Measurements from ENCODE around the gene STX1A. TPM values are rescaled to one million over a fixed set of nuclear protein-coding genes. Genes with fewer than 3 reads are reported as not detected.
"Not testable (repeated sequence)": the region's sequence is repeated elsewhere in the genome, so short reads cannot be mapped to it uniquely, and the experiment has no call there.

The STX1A gene
- total RNA-seq, 4 donors from 2014 or later: 3.6 to 10.4 (median 4.8) TPM

DNA sequence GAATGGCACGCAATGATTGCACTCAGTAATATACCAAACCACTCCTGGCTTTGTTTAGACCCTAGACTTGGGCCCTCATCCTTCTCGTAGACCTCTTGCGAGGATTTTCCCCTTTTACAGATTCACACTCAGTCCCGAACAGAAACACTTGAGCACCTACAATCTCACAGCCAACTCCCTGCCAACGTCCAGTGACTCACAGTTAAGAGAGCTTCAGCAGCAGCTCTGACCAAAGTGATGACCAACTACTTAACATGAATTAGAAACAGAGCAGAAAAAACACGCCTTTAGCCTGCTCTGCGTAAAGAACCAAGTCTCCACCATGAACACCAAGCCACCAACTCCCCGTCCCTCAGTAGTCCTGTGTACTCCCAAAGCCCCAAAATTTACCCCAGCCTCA is 38.4 kb downstream of the STX1A start:
- DNase-seq (ENCODE audit: low spot score) (no peak), ATAC-seq (ENCODE audit: low FRiP score) (no peak)
- TF ChIP-seq, protein P1, sequence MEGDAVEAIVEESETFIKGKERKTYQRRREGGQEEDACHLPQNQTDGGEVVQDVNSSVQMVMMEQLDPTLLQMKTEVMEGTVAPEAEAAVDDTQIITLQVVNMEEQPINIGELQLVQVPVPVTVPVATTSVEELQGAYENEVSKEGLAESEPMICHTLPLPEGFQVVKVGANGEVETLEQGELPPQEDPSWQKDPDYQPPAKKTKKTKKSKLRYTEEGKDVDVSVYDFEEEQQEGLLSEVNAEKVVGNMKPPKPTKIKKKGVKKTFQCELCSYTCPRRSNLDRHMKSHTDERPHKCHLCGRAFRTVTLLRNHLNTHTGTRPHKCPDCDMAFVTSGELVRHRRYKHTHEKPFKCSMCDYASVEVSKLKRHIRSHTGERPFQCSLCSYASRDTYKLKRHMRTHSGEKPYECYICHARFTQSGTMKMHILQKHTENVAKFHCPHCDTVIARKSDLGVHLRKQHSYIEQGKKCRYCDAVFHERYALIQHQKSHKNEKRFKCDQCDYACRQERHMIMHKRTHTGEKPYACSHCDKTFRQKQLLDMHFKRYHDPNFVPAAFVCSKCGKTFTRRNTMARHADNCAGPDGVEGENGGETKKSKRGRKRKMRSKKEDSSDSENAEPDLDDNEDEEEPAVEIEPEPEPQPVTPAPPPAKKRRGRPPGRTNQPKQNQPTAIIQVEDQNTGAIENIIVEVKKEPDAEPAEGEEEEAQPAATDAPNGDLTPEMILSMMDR (IDR thresholded peaks at IDR 0.05): no peak

DNA sequence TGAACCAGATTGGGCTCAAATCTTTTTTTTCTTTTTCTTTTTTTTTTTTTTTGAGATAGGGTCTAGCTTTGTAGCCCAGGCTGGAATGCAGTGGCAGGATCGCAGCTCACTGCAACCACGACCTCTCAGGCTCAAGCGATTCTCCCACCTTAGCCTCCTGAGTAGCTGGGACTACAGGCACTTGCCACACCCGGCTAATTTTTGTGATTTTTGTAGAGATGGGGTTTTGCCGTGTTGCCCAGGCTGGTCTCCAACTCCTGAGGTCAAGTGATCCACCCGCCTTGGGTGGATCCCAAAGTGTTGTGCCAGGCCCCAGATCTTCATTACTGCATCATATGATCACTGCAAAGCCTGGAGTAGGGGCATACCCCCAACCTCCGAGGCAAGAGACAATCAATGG is 39.0 kb downstream of the STX1A start:
- ATAC-seq (ENCODE audit: low FRiP score): no peak

GRCh38 chr7:73679709-73680108 is 39.8 kb downstream of the STX1A start:
- DNase-seq (ENCODE audit: low spot score) (no peak), ATAC-seq (ENCODE audit: low FRiP score) (no peak)
- TF ChIP-seq, protein P1 (IDR thresholded peaks at IDR 0.05): no peak

More for the DNA sequence above, 39.0 kb downstream of the STX1A start:
- TF ChIP-seq, protein P1 (IDR thresholded peaks at IDR 0.05): no peak
- DNase-seq (ENCODE audit: low spot score): no peak

- TF ChIP-seq, protein P1 (IDR thresholded peaks at IDR 0.05): no peak
- DNase-seq (ENCODE audit: low spot score) (no peak), ATAC-seq (ENCODE audit: low FRiP score) (no peak)
Measured at GRCh38 chr7:73678862-73679261, 40.6 kb downstream of the STX1A start.

DNA sequence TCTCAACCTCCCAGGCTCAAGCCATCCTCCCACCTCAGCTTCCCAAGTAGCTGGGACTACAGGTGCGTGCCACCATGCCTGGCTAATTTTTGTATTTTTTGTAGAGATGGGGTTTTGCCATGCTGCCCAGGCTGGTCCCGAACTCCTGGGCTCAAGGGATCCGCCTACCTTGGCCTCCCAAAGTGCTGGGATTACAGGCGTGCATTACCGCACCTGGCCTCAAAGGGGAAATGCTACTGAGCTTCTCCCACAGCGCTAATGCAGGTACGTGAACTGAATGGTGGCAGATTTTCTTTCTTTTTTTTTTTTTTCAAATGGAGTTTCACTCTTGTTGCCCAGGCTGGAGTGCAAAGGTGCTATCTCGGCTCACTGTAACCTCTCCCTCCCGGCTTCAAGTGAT is 43.4 kb downstream of the STX1A start:
- not testable (repeated sequence) for DNase-seq (ENCODE audit: low spot score); ATAC-seq (ENCODE audit: low FRiP score)

DNA sequence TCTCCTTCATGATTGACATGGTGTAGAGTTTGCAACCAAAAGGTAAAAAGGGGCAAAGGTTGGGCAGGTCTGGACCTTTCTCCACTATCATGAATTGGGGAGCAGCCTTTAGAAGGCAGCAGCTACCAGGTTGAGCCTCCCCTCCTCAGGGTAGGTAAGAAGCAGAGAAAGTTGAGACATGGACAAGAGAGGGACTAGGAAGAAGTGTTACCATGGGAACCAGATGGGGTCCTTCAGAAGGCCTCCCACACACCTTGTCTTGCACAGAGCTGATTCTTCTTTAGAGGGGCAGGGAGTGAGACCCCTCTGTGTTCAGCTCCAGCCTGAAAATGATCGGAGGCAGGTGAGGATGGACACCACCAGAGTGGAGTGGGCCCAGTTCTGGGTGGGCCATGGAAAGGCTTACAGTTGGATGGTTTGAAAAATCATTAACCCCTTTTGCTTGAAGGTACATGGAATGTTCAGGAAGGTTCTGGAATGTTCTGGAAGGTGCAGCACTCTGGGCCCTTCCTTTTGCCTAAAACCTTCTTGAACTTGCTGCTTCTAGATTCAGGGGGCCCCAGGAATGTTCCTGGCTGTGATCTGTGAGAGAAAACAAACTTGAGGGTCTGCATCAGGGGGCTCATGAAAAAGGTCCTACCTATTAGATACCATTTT is 44.9 kb downstream of the STX1A start:
- no peak for DNase-seq (ENCODE audit: low spot score)
- TF ChIP-seq, protein P1 (IDR thresholded peaks at IDR 0.05): no peak
- no peak for ATAC-seq (ENCODE audit: low FRiP score)

GRCh38 chr7:73671857-73672445 is 47.5 kb downstream of the STX1A start:
- no peak for DNase-seq (ENCODE audit: low spot score)
- no peak for ATAC-seq (ENCODE audit: low FRiP score)
- TF ChIP-seq, protein P1 (IDR thresholded peaks at IDR 0.05): no peak

Measured in omental fat pad (tissue), 4 donors.